NT2/D1 (cell line): ENCODE measurements around the gene AMIGO1.

Experiments used
- SUZ12 ChIP-seq: IDR thresholded peaks from 2 replicates; pipeline ENCODE4 v1.6.1; 2011; ENCODE audit not compliant: insufficient read length, insufficient read depth; ENCODE audit errors: extremely low read depth
- YY1 ChIP-seq: IDR thresholded peaks from 2 replicates; pipeline ENCODE4 v1.6.1; 2011; ENCODE audit not compliant: insufficient read length, insufficient read depth
- ZNF274 ChIP-seq: IDR thresholded peaks from 2 replicates; pipeline ENCODE4 v1.6.1; 2011; ENCODE audit warnings: mild to moderate bottlenecking, low read depth, low read length

DNA sequence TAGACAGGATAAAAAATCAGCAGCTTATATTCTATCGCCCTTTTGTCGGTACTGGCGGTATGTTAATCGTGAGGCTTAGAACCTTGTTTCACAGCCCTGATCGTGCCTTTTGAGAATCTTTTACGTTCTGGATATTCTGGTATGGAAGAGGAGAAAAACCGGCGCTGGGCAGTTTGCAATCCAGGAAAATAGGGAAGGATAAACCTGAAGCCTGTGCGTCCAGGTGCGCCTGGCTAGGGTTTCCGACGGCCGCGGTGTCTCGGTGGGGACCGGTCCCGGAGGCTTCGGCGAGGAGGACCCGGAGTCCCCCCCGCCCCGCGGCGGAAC, 43.4 kb downstream of the AMIGO1 start:
- TF ChIP-seq ZNF274 (no peak), SUZ12 (no peak), YY1 (no peak)
